ENCODE results near the gene RASSF10. TPM values are rescaled to one million over a fixed set of nuclear protein-coding genes. Genes with fewer than 3 reads are reported as not detected.
A peak's percentile ranks its signal among the peaks of the same experiment; 100 is the strongest.

RASSF10 gene
- 0.63 TPM for polyA plus RNA-seq (2013, experiment 1 of 2)
- 0.46 TPM for polyA plus RNA-seq (2013, experiment 2 of 2)

DNA sequence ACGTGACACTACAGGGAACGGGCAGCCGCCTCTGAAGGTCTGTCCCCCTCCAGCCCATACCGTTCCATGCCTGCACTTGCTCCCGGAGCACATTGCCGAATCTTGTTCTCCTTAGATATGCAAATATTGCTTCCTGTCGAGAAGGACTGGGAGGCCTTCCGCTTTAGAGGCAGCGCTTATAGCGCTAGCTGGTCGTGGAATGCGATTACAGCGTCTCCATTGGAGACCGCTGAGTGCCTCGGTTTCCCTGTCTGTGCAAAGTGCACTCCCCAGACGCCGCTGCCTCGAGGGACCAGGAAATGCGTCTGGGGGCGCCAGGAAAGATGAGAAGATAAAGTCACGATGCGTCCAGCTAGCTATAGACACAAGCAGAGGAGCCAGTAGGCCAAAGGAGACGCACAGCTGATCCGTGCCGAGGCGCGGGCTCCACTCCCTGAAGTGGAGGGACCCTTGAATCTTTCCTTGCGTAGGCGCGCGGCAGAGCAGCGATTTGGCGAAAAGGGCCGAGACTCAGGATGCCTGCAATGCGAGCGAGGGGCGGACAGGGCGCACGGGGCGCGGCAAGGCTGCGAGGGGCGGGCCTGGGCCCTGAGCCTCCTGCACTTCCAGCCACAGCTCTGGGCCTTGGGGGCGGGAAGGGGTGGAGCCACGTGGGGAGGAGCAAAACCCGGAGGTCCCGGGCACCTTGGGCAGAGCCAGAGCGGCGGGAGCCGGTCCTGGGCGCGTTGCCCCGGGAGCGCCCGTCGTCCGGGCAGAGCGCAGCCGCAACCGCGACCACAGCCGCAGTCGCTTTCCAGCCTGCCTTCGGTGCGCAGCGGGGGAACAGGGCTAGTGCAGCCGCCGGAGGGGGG, at the start of gene RASSF10:
Gene RASSF10 (plus strand): TSS at position 692 of the 851 bp plus-strand sequence. CDS start 261 bp downstream, outside the sequence.
- Histone ChIP-seq H3K27ac (ENCODE audit: low read depth, low read length, severe bottlenecking) (no peak within 1 kb of the TSS), H3K36me3 (ENCODE audit: control insufficient read depth, insufficient read depth, low read length) (no peaks in the 10 kb centered on the region), H3K4me3 (ENCODE audit: extremely low read depth, insufficient read depth, low read length, poor library complexity, severe bottlenecking) (peak within 1 kb of the TSS; percentile 40), H3K4me1 (ENCODE audit: control insufficient read depth, insufficient read depth, low read length, poor library complexity, severe bottlenecking) (peaks cover 14% of the 10 kb centered on the region), H3K9me3 (ENCODE audit: control insufficient read depth, low read length) (no peaks in the 10 kb centered on the region)
- 1 to 2% methylated on average over 48 to 61 of the region's 68 CpGs for WGBS, 2 experiments (ENCODE audit: insufficient coverage in 2 of 2)

DNA sequence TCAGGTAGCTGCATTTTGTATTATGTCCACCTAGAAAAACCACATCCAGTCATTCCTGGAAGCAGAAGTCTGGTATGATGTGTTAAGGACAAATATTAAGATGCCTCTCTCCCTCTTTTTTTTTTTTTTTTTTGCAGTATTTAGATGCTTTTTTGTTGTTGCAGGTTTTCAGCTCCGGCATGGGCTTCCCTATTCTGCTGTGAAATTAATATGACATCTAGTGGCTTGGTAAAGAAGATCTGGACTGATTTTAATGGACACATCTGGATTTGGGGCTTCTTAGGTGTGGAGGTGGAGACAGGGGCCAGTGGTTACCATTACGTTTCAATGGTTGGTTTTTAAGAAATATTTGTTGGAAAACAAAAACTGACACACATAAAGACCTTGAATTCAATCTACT, 47.5 kb upstream of the RASSF10 start:
- Histone ChIP-seq H3K4me3 (ENCODE audit: extremely low read depth, insufficient read depth, low read length, poor library complexity, severe bottlenecking) (no peak overlapping the region), H3K36me3 (ENCODE audit: control insufficient read depth, insufficient read depth, low read length) (no peaks in the 10 kb centered on the region), H3K27ac (ENCODE audit: low read depth, low read length, severe bottlenecking) (no peak overlapping the region), H3K9me3 (ENCODE audit: control insufficient read depth, low read length) (no peaks in the 10 kb centered on the region), H3K4me1 (ENCODE audit: control insufficient read depth, insufficient read depth, low read length, poor library complexity, severe bottlenecking) (no peaks in the 10 kb centered on the region)
- WGBS, 2 experiments (ENCODE audit: insufficient coverage in 2 of 2): 86% methylated on average over 1 of the region's 2 CpGs; no CpG with 5 or more reads in 1 of the 2 experiments

- Histone ChIP-seq H3K9me3 (ENCODE audit: control insufficient read depth, low read length) (no peaks in the 10 kb centered on the region), H3K36me3 (ENCODE audit: control insufficient read depth, insufficient read depth, low read length) (no peaks in the 10 kb centered on the region), H3K4me1 (ENCODE audit: control insufficient read depth, insufficient read depth, low read length, poor library complexity, severe bottlenecking) (no peaks in the 10 kb centered on the region), H3K27ac (ENCODE audit: low read depth, low read length, severe bottlenecking) (no peak overlapping the region), H3K4me3 (ENCODE audit: extremely low read depth, insufficient read depth, low read length, poor library complexity, severe bottlenecking) (no peak overlapping the region)
- 88% methylated on average over 4 to 9 of the region's 10 CpGs for WGBS, 2 experiments (ENCODE audit: insufficient coverage in 2 of 2)
Observed at GRCh38 chr11:12962306-12962705, 46.8 kb upstream of the RASSF10 start.

GRCh38 chr11:12963051-12963450, 46.1 kb upstream of the RASSF10 start:
- no peaks in the 10 kb centered on the region for H3K9me3 ChIP-seq (ENCODE audit: control insufficient read depth, low read length)
- H3K4me3 ChIP-seq (ENCODE audit: extremely low read depth, insufficient read depth, low read length, poor library complexity, severe bottlenecking): no peak overlapping the region
- H3K4me1 ChIP-seq (ENCODE audit: control insufficient read depth, insufficient read depth, low read length, poor library complexity, severe bottlenecking): no peaks in the 10 kb centered on the region
- WGBS, 2 experiments (ENCODE audit: insufficient coverage in 2 of 2): 75 to 93% methylated on average over 1 to 5 of the region's 5 CpGs
- no peaks in the 10 kb centered on the region for H3K36me3 ChIP-seq (ENCODE audit: control insufficient read depth, insufficient read depth, low read length)
- no peak overlapping the region for H3K27ac ChIP-seq (ENCODE audit: low read depth, low read length, severe bottlenecking)

GRCh38 chr11:12963792-12964536, 45.2 kb upstream of the RASSF10 start:
- Histone ChIP-seq H3K4me1 (ENCODE audit: control insufficient read depth, insufficient read depth, low read length, poor library complexity, severe bottlenecking) (no peaks in the 10 kb centered on the region), H3K36me3 (ENCODE audit: control insufficient read depth, insufficient read depth, low read length) (no peaks in the 10 kb centered on the region), H3K27ac (ENCODE audit: low read depth, low read length, severe bottlenecking) (no peak overlapping the region), H3K4me3 (ENCODE audit: extremely low read depth, insufficient read depth, low read length, poor library complexity, severe bottlenecking) (no peak overlapping the region), H3K9me3 (ENCODE audit: control insufficient read depth, low read length) (no peaks in the 10 kb centered on the region)
- WGBS, 2 experiments (ENCODE audit: insufficient coverage in 2 of 2): 21 to 56% methylated on average over 6 to 7 of the region's 13 CpGs

DNA sequence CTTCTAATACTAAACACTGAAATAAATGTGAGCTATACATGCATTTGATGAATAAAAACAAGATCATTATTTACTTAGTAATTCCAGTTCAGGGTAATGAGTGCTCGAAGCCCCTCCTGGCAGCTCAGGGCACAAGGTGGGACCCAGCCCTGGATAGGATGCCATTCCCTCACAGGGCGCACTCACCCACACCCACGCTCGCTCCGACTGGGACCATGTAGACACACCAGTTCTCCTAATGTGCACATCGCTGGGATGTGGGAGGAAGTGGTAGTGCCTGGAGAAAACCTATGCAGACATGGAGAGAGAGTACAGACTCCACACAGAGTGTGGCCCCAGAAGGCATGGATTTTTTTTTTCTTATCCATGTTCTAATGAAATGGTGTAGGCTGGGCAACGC, 44.5 kb upstream of the RASSF10 start:
- WGBS, 2 experiments (ENCODE audit: insufficient coverage in 2 of 2): 100% methylated on average over 3 to 5 of the region's 7 CpGs

DNA sequence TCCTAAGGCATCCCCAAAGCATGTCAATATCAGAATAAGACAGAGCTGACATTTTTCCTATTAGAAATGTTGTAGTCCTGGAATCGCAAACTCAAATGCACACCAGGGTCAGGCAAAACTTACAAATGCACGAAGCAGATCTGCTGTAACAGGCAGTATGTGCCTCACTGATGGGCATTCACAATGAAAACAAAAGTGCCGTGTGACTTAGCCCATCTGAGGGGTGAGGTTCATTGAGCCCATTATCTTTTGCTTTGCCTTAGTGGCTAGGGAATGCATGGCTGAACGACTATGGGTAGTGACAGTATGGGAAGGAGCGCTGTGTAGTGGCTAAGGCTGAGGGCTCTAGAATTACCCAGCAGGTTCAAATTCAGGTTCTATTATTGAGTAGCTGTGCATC, 43.1 kb upstream of the RASSF10 start:
- H3K4me1 ChIP-seq (ENCODE audit: control insufficient read depth, insufficient read depth, low read length, poor library complexity, severe bottlenecking): no peaks in the 10 kb centered on the region
- no peak overlapping the region for H3K27ac ChIP-seq (ENCODE audit: low read depth, low read length, severe bottlenecking)
- no peaks in the 10 kb centered on the region for H3K36me3 ChIP-seq (ENCODE audit: control insufficient read depth, insufficient read depth, low read length)
- WGBS, 2 experiments (ENCODE audit: insufficient coverage in 2 of 2): 87 to 89% methylated on average over 4 to 5 of the region's 5 CpGs
- H3K4me3 ChIP-seq (ENCODE audit: extremely low read depth, insufficient read depth, low read length, poor library complexity, severe bottlenecking): no peak overlapping the region
- H3K9me3 ChIP-seq (ENCODE audit: control insufficient read depth, low read length): no peaks in the 10 kb centered on the region

More for the DNA sequence above, 44.5 kb upstream of the RASSF10 start:
- Histone ChIP-seq H3K4me3 (ENCODE audit: extremely low read depth, insufficient read depth, low read length, poor library complexity, severe bottlenecking) (no peak overlapping the region), H3K9me3 (ENCODE audit: control insufficient read depth, low read length) (no peaks in the 10 kb centered on the region), H3K27ac (ENCODE audit: low read depth, low read length, severe bottlenecking) (no peak overlapping the region), H3K4me1 (ENCODE audit: control insufficient read depth, insufficient read depth, low read length, poor library complexity, severe bottlenecking) (no peaks in the 10 kb centered on the region), H3K36me3 (ENCODE audit: control insufficient read depth, insufficient read depth, low read length) (no peaks in the 10 kb centered on the region)

DNA sequence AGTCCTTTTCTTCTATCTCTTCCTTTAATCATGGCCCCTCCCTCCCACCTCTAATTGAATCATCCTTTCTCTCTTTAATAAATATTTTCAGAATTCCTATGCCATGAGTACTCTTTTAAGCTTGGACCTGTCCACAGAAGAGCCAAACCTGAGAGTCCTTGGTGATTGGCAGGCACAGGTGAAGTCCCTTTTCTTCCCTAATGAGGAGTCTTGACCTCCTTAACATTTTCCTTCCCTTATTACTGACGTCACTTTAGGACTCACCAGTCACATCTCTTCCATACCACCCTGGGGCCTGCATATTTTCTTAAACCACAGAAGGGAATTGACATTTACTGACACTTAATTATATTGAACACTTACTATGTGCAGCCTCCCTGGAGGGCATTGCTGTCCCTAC, 41.0 kb upstream of the RASSF10 start:
- H3K36me3 ChIP-seq (ENCODE audit: control insufficient read depth, insufficient read depth, low read length): no peaks in the 10 kb centered on the region
- no peaks in the 10 kb centered on the region for H3K4me1 ChIP-seq (ENCODE audit: control insufficient read depth, insufficient read depth, low read length, poor library complexity, severe bottlenecking)
- no peak overlapping the region for H3K4me3 ChIP-seq (ENCODE audit: extremely low read depth, insufficient read depth, low read length, poor library complexity, severe bottlenecking)
- 79 to 88% methylated on average over 1 of the region's 1 CpG for WGBS, 2 experiments (ENCODE audit: insufficient coverage in 2 of 2)
- no peak overlapping the region for H3K27ac ChIP-seq (ENCODE audit: low read depth, low read length, severe bottlenecking)
- no peaks in the 10 kb centered on the region for H3K9me3 ChIP-seq (ENCODE audit: control insufficient read depth, low read length)

- H3K4me3 ChIP-seq (ENCODE audit: extremely low read depth, insufficient read depth, low read length, poor library complexity, severe bottlenecking): no peak overlapping the region
- WGBS, 2 experiments (ENCODE audit: insufficient coverage in 2 of 2): 88 to 94% methylated on average over 4 to 6 of the region's 6 CpGs
Observed at GRCh38 chr11:12968826-12969225, 40.3 kb upstream of the RASSF10 start.

GRCh38 chr11:12971955-12972354, 37.2 kb upstream of the RASSF10 start:
- 75 to 80% methylated on average over 1 of the region's 1 CpG for WGBS, 2 experiments (ENCODE audit: insufficient coverage in 2 of 2)
- Histone ChIP-seq H3K9me3 (ENCODE audit: control insufficient read depth, low read length) (no peaks in the 10 kb centered on the region), H3K27ac (ENCODE audit: low read depth, low read length, severe bottlenecking) (no peak overlapping the region), H3K4me1 (ENCODE audit: control insufficient read depth, insufficient read depth, low read length, poor library complexity, severe bottlenecking) (no peaks in the 10 kb centered on the region), H3K4me3 (ENCODE audit: extremely low read depth, insufficient read depth, low read length, poor library complexity, severe bottlenecking) (no peak overlapping the region), H3K36me3 (ENCODE audit: control insufficient read depth, insufficient read depth, low read length) (no peaks in the 10 kb centered on the region)

More at GRCh38 chr11:12968826-12969225, 40.3 kb upstream of the RASSF10 start:
- Histone ChIP-seq H3K4me1 (ENCODE audit: control insufficient read depth, insufficient read depth, low read length, poor library complexity, severe bottlenecking) (no peaks in the 10 kb centered on the region), H3K27ac (ENCODE audit: low read depth, low read length, severe bottlenecking) (no peak overlapping the region), H3K9me3 (ENCODE audit: control insufficient read depth, low read length) (no peaks in the 10 kb centered on the region), H3K36me3 (ENCODE audit: control insufficient read depth, insufficient read depth, low read length) (no peaks in the 10 kb centered on the region)

Data from mesodermal cell (in vitro differentiated cells).